Fibroblast of lung (primary cell): ENCODE data around the gene SYPL1. TPM values are rescaled to one million over a fixed set of nuclear protein-coding genes. Genes with fewer than 3 reads are reported as not detected.

Source experiments
- DNase-seq, 2 donors: peaks; one replicate each; pipeline versions ENCODE4 v3.0.0 to v3.0.0-alpha.2; 2010; ENCODE audit warnings: low read depth in 2 of 2
- H2AFZ ChIP-seq: 2 replicates; pipeline ENCODE4 v1.5.1; 2012; ENCODE audit warnings: low read length, control low read depth, inconsistent platforms
- H3K27ac ChIP-seq: 2 replicates; pipeline ENCODE4 v1.5.1; 2011; ENCODE audit warnings: low read length, control low read depth; ENCODE audit not compliant: insufficient read depth
- H3K27me3 ChIP-seq: 2 replicates; pipeline ENCODE4 v1.5.1; 2011; ENCODE audit warnings: mild to moderate bottlenecking, low read length; ENCODE audit not compliant: control insufficient read depth, insufficient read depth
- H3K36me3 ChIP-seq: 2 replicates; pipeline ENCODE4 v1.5.1; 2011; ENCODE audit warnings: low read length; ENCODE audit not compliant: control insufficient read depth, insufficient read depth
- H3K4me1 ChIP-seq: 2 replicates; pipeline ENCODE4 v1.5.1; 2011; ENCODE audit warnings: low read length; ENCODE audit not compliant: control insufficient read depth, insufficient read depth; ENCODE audit errors: extremely low read depth
- H3K4me2 ChIP-seq: 2 replicates; pipeline ENCODE4 v1.5.1; 2011; ENCODE audit warnings: low read length, control low read depth; ENCODE audit not compliant: insufficient read depth; ENCODE audit errors: extremely low read depth
- H3K4me3 ChIP-seq, 4 experiments: fragments of 200-600 bp in 1 of 4; sonication (generic) in 1 of 4; replicated peaks in 1 of 4; 2 replicates each; pipeline ENCODE4 v1.5.1; 2011 to 2016; ENCODE audit warnings: low read length in 4 of 4, low read depth in 3 of 4, mild to moderate bottlenecking in 3 of 4, control low read depth in 2 of 4, inconsistent platforms in 1 of 4, mixed read lengths in 1 of 4; ENCODE audit not compliant: insufficient read depth in 1 of 4; ENCODE audit errors: control extremely low read depth in 1 of 4
- H3K79me2 ChIP-seq: 2 replicates; pipeline ENCODE4 v1.5.1; 2012; ENCODE audit warnings: mild to moderate bottlenecking, low read length, inconsistent platforms; ENCODE audit not compliant: control insufficient read depth, insufficient read depth
- H3K9ac ChIP-seq: 2 replicates; pipeline ENCODE4 v1.5.1; 2011; ENCODE audit warnings: mild to moderate bottlenecking, low read length, control low read depth; ENCODE audit not compliant: insufficient read depth
- H3K9me3 ChIP-seq: 2 replicates; pipeline ENCODE4 v1.5.1; 2012; ENCODE audit warnings: low read depth, low read length; ENCODE audit not compliant: control insufficient read depth, insufficient read depth
- H4K20me1 ChIP-seq: 2 replicates; pipeline ENCODE4 v1.5.1; 2011; ENCODE audit warnings: low read length; ENCODE audit not compliant: control insufficient read depth, insufficient read depth; ENCODE audit errors: extremely low read depth
- EZH2 ChIP-seq: IDR thresholded peaks from 2 replicates; pipeline ENCODE4 v1.5.1; 2012; ENCODE audit warnings: low read length, control low read depth, mild to moderate bottlenecking; ENCODE audit errors: missing control alignments
- polyA plus RNA-seq, 2 donors: library from polyadenylated mRNA; depleted of rRNA in 1 of 2; stranded (reverse) in 1 of 2; unstranded in 1 of 2; fragments of >200 nt; gene quantifications; 2 replicates each; pipeline ENCODE4 v1.2.1, GENCODE V29; 2011 to 2012; ENCODE audit warnings: missing spikeins in 1 of 2
- total RNA-seq: library from RNA; depleted of rRNA; stranded (reverse); fragments of >200 nt; gene quantifications from 2 replicates; pipeline ENCODE4 v1.2.1, GENCODE V29; 2014
- TF ChIP-seq, protein P1 (sequence below), 2 donors: IDR thresholded peaks in 1 of 2; conservative IDR thresholded peaks in 1 of 2; 1 replicate in 1 of 2; 2 replicates in 1 of 2; pipeline ENCODE4 v1.5.1; 2011 to 2012; ENCODE audit warnings: low read length in 2 of 2, control low read depth in 1 of 2, inconsistent platforms in 1 of 2, low read depth in 1 of 2, mild to moderate bottlenecking in 1 of 2

The SYPL1 gene
- total and polyA plus RNA-seq, 2 donors (not counting 1 experiment from before 2014, with no cell fraction given): 71.0 to 132 TPM

DNA sequence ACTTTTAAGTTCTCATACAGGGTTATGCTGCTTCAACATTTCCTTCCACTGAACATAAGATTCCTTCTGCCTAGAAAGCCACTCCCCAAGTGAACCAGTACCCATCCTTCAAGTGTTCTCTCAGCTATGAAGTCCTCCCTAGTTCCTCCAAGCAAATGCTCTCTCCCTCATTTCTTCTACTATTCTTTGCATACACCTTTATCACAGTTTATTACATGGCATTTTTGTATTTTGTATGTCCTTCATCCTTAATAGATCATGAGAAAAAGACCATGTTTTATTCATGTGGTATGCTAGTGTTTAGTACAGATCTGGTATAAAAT, 1.9 kb downstream of the SYPL1 start:
- no peak overlapping the region for H3K9ac ChIP-seq
- H3K79me2 ChIP-seq: peaks cover 58% of the 10 kb centered on the region
- no peaks in the 10 kb centered on the region for H3K36me3 ChIP-seq
- H3K4me2 ChIP-seq: peak overlapping the region; percentile 73
- H4K20me1 ChIP-seq: no peaks in the 10 kb centered on the region
- DNase-seq: peak in 1 of 2 donors; percentile 21
- H3K27ac ChIP-seq: no peak overlapping the region
- no peaks in the 10 kb centered on the region for H3K27me3 ChIP-seq
- H3K9me3 ChIP-seq: no peaks in the 10 kb centered on the region
- peak overlapping the region in 3 of 4 experiments; percentile 75 to 94 (median 92) for H3K4me3 ChIP-seq
- H3K4me1 ChIP-seq: peaks cover 5% of the 10 kb centered on the region
- no peak for TF ChIP-seq EZH2
- TF ChIP-seq, protein P1, sequence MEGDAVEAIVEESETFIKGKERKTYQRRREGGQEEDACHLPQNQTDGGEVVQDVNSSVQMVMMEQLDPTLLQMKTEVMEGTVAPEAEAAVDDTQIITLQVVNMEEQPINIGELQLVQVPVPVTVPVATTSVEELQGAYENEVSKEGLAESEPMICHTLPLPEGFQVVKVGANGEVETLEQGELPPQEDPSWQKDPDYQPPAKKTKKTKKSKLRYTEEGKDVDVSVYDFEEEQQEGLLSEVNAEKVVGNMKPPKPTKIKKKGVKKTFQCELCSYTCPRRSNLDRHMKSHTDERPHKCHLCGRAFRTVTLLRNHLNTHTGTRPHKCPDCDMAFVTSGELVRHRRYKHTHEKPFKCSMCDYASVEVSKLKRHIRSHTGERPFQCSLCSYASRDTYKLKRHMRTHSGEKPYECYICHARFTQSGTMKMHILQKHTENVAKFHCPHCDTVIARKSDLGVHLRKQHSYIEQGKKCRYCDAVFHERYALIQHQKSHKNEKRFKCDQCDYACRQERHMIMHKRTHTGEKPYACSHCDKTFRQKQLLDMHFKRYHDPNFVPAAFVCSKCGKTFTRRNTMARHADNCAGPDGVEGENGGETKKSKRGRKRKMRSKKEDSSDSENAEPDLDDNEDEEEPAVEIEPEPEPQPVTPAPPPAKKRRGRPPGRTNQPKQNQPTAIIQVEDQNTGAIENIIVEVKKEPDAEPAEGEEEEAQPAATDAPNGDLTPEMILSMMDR (conservative IDR thresholded peaks at IDR 0.05 in 1 of 2, IDR thresholded peaks at IDR 0.05 in 1 of 2; ENCODE audit: low read depth in 1 of 2, low read length in 2 of 2): no peak
- H2AFZ ChIP-seq: no peak overlapping the region

DNA sequence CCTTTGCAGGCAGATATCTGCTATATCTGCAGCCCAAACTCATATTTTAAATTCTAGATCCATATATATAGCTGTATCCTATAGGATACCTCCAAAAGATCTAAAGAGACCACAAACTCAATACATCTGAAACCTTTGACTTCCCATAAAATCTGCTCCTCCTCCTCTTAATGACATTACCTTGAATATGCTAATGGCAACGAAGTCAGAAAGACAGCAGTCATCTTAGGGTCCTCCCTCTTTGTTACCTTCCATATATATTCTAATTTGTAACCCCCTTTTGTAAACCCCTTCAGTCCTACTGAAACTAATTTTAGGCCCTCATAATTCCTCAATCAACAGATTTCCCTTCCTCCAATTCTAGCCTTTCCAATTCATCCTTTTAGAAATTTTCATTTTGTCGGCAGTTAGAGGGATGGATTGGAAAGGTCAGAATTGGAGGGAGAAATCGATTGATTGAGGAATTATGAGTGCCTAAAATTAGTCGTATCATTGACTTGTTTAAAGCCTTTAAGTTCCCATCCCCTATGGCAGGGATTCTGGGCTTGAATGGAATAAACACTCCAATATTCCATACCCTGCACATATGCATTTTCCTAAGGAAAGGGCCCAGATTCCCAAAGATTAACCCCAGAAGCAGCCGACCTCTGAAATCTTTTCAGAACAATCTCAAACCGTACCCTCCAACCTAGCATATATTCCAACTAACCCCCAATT, 2.4 kb downstream of the SYPL1 start:
- Histone ChIP-seq H3K9me3 (no peaks in the 10 kb centered on the region), H2AFZ (no peak overlapping the region), H3K4me1 (peaks cover 5% of the 10 kb centered on the region), H3K4me3 (peak overlapping the region in 2 of 4 experiments; percentile 75 to 94), H3K79me2 (peaks cover 64% of the 10 kb centered on the region), H3K36me3 (no peaks in the 10 kb centered on the region), H3K4me2 (peak overlapping the region; percentile 73), H3K9ac (no peak overlapping the region), H4K20me1 (no peaks in the 10 kb centered on the region), H3K27ac (no peak overlapping the region), H3K27me3 (no peaks in the 10 kb centered on the region)
- no peak for DNase-seq
- TF ChIP-seq EZH2: no peak
- TF ChIP-seq, protein P1 (conservative IDR thresholded peaks at IDR 0.05 in 1 of 2, IDR thresholded peaks at IDR 0.05 in 1 of 2; ENCODE audit: low read depth in 1 of 2, low read length in 2 of 2): no peak

DNA sequence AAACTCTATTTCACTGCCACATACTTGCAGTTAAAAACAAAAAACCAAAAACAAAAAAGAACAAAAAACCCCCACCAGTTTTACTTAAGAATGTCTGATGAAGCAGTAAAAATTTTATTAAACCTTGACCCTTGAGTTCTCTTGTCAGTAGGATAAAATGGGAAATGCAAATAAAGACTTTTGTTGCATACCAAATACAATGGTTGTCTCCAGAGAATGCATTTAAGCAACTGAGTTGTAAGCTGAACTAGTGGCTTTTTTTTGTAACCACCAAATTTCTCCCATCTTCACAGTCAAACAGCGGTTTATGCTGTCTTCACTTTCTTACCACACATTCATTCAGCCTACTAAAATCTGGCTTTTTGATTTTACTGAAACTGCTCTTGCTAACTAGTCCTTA, 3.1 kb downstream of the SYPL1 start:
- H4K20me1 ChIP-seq: no peaks in the 10 kb centered on the region
- no peak overlapping the region for H3K9ac ChIP-seq
- H3K9me3 ChIP-seq: no peaks in the 10 kb centered on the region
- H3K4me1 ChIP-seq: peaks cover 5% of the 10 kb centered on the region
- peaks cover 67% of the 10 kb centered on the region for H3K79me2 ChIP-seq
- H3K4me2 ChIP-seq: peak overlapping the region; percentile 51
- TF ChIP-seq, protein P1 (conservative IDR thresholded peaks at IDR 0.05 in 1 of 2, IDR thresholded peaks at IDR 0.05 in 1 of 2; ENCODE audit: low read depth in 1 of 2, low read length in 2 of 2): no peak
- no peak for TF ChIP-seq EZH2
- H3K36me3 ChIP-seq: no peaks in the 10 kb centered on the region
- no peak overlapping the region for H3K27ac ChIP-seq
- H3K4me3 ChIP-seq: peak overlapping the region in 1 of 4 experiments; percentile 2
- no peaks in the 10 kb centered on the region for H3K27me3 ChIP-seq
- no peak overlapping the region for H2AFZ ChIP-seq
- no peak for DNase-seq
